CD4-positive, alpha-beta T cell (primary cell): Measurements from ENCODE around the gene CASTOR1. TPM values are rescaled to one million over a fixed set of nuclear protein-coding genes. Genes with fewer than 3 reads are reported as not detected.

ENCODE experiments used
- ATAC-seq: fragments of 200-7000 bp; cut with Tn5 transposase; one replicate; pipeline ENCODE4 v1.10.0; 2022; ENCODE audit warnings: mild to moderate bottlenecking; ENCODE audit not compliant: poor library complexity
- CTCF ChIA-PET: fragments of 350-600 bp; sonication (Branson Sonifier 250); formaldehyde crosslinking; loops from one replicate; lab custom pipeline; 2021; ENCODE audit warnings: antibody characterized with exemption, inconsistent platforms; lab: Charles Lee
- POLR2A ChIA-PET: fragments of 350-600 bp; sonication (Branson Sonifier 250); formaldehyde crosslinking; loops from one replicate; lab custom pipeline; 2021; ENCODE audit warnings: antibody characterized with exemption, inconsistent platforms; lab: Charles Lee
- DNase-seq, 14 experiments: peaks; one replicate each; pipeline ENCODE4 v3.0.0-alpha.2; 2013 to 2020; ENCODE audit warnings: mixed read lengths in 2 of 14
- H3K27ac ChIP-seq, 2 donors: one replicate each; pipeline versions ENCODE4 v1.5.1 to v1.7.0; 2013; ENCODE audit warnings: low read length in 2 of 2, low read depth in 1 of 2, mild to moderate bottlenecking in 1 of 2
- H3K27me3 ChIP-seq, 2 experiments: 1 replicate in 1 of 2; 2 replicates in 1 of 2; pipeline versions ENCODE4 v1.6.1 to v1.7.0; 2013; ENCODE audit warnings: low read length in 2 of 2, control low read depth in 1 of 2, mild to moderate bottlenecking in 1 of 2, moderate library complexity in 1 of 2; ENCODE audit not compliant: insufficient read depth in 2 of 2, control insufficient read depth in 1 of 2
- H3K36me3 ChIP-seq: one replicate; pipeline ENCODE4 v1.6.1; 2013; ENCODE audit warnings: low read length, control low read depth; ENCODE audit not compliant: insufficient read depth
- H3K4me1 ChIP-seq: one replicate; pipeline ENCODE4 v1.6.1; 2013; ENCODE audit warnings: low read length, control low read depth; ENCODE audit not compliant: insufficient read depth
- H3K4me3 ChIP-seq: one replicate; pipeline ENCODE4 v1.5.1; 2013; ENCODE audit warnings: mild to moderate bottlenecking, low read length, moderate library complexity
- H3K9me3 ChIP-seq, 2 experiments: 1 replicate in 1 of 2; 2 replicates in 1 of 2; pipeline versions ENCODE4 v1.6.1 to v1.7.0; 2013; ENCODE audit warnings: low read length in 2 of 2, mild to moderate bottlenecking in 2 of 2, control low read depth in 1 of 2, moderate library complexity in 1 of 2; ENCODE audit not compliant: control insufficient read depth in 1 of 2, insufficient read depth in 1 of 2
- H3K27ac Mint-ChIP-seq: one replicate; pipeline ENCODE4 v1.8.0; 2020; ENCODE audit warnings: mixed read lengths
- H3K27me3 Mint-ChIP-seq: one replicate; pipeline ENCODE4 v1.8.0; 2021; ENCODE audit warnings: mixed read lengths
- H3K36me3 Mint-ChIP-seq: one replicate; pipeline ENCODE4 v1.8.0; 2021; ENCODE audit warnings: low read depth, mixed read lengths
- H3K4me1 Mint-ChIP-seq: one replicate; pipeline ENCODE4 v1.8.0; 2021; ENCODE audit warnings: low read depth, mixed read lengths
- H3K4me3 Mint-ChIP-seq: one replicate; pipeline ENCODE4 v1.8.0; 2020; ENCODE audit warnings: mild to moderate bottlenecking, mixed read lengths
- H3K9me3 Mint-ChIP-seq: one replicate; pipeline ENCODE4 v1.8.0; 2020; ENCODE audit warnings: mixed read lengths
- intact Hi-C, 2 experiments: fragments of 100-400 bp; cut with DNase I in 1 of 2; cut with micrococcal nuclease in 1 of 2; formaldehyde crosslinking; loops; one replicate each; pipeline versions ENCODE4 v1.15.1 to v1.9.0; 2023 to 2025; cut with DNase I, micrococcal nuclease
- total RNA-seq, 174 experiments: library from RNA in 2 of 174; stranded (reverse) in 2 of 174; gene quantifications; one replicate each; pipeline ENCODE4 v1.2.3 and lab custom pipeline; 2021 to 2026
- TF ChIP-seq, protein P1 (sequence below): fragments of 200-600 bp; IDR thresholded peaks from one replicate; pipeline ENCODE4 v1.8.0; 2022; ENCODE audit warnings: antibody characterized with exemption, mild to moderate bottlenecking

CASTOR1 gene
- total RNA-seq, 2 experiments from 2014 or later: 7.9 to 8.8 TPM

GRCh38 chr22:30337461-30337778 is 48.1 kb upstream of the CASTOR1 start:
- Histone ChIP-seq H3K4me3 (no peak overlapping the region), H3K27me3 (no peaks in the 10 kb centered on the region), H3K4me1 (no peaks in the 10 kb centered on the region), H3K9me3 (no peaks in the 10 kb centered on the region), H3K36me3 (peaks cover 97% of the 10 kb centered on the region), H3K27ac (no peak overlapping the region)
- intact Hi-C loops: no loop called here
- Mint-ChIP-seq H3K4me1 (no peaks in the 10 kb centered on the region), H3K36me3 (peaks cover 100% of the 10 kb centered on the region), H3K4me3 (no peak overlapping the region), H3K9me3 (no peaks in the 10 kb centered on the region), H3K27me3 (no peaks in the 10 kb centered on the region), H3K27ac (no peak overlapping the region)
- DNase-seq (no peak), ATAC-seq (no peak)
- POLR2A ChIA-PET: interaction anchor here (1.1 to 2.4 kb wide), 2 partner anchors 11 to 19 kb away, joined by 4 to 8 read pairs; partner anchors contain the start of genes CCDC157, SF3A1 and TBC1D10A
- CTCF ChIA-PET: interaction anchor here (1.3 kb wide), 1 partner anchor 10 kb away, joined by 3 read pairs; no protein-coding TSS in a partner anchor
- TF ChIP-seq, protein P1, sequence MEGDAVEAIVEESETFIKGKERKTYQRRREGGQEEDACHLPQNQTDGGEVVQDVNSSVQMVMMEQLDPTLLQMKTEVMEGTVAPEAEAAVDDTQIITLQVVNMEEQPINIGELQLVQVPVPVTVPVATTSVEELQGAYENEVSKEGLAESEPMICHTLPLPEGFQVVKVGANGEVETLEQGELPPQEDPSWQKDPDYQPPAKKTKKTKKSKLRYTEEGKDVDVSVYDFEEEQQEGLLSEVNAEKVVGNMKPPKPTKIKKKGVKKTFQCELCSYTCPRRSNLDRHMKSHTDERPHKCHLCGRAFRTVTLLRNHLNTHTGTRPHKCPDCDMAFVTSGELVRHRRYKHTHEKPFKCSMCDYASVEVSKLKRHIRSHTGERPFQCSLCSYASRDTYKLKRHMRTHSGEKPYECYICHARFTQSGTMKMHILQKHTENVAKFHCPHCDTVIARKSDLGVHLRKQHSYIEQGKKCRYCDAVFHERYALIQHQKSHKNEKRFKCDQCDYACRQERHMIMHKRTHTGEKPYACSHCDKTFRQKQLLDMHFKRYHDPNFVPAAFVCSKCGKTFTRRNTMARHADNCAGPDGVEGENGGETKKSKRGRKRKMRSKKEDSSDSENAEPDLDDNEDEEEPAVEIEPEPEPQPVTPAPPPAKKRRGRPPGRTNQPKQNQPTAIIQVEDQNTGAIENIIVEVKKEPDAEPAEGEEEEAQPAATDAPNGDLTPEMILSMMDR: no peak

GRCh38 chr22:30336752-30337460 is 47.6 kb upstream of the CASTOR1 start:
- Mint-ChIP-seq H3K27me3 (no peaks in the 10 kb centered on the region), H3K4me1 (no peaks in the 10 kb centered on the region), H3K36me3 (peaks cover 99% of the 10 kb centered on the region), H3K9me3 (no peaks in the 10 kb centered on the region), H3K4me3 (no peak overlapping the region), H3K27ac (no peak overlapping the region)
- Histone ChIP-seq H3K4me3 (no peak overlapping the region), H3K4me1 (no peaks in the 10 kb centered on the region), H3K36me3 (peaks cover 97% of the 10 kb centered on the region), H3K27me3 (no peaks in the 10 kb centered on the region), H3K9me3 (no peaks in the 10 kb centered on the region), H3K27ac (no peak overlapping the region)
- CTCF ChIA-PET: interaction anchor here (1.3 to 1.7 kb wide), 3 partner anchors 10 to 49 kb away, joined by 3 to 4 read pairs (median 3); no protein-coding TSS in a partner anchor
- intact Hi-C loops: no loop called here
- DNase-seq (no peak), ATAC-seq (no peak)
- POLR2A ChIA-PET: interaction anchor here (1.1 to 2.4 kb wide), 2 partner anchors 10 to 20 kb away, joined by 4 to 8 read pairs; partner anchors contain the start of genes CCDC157, SF3A1 and TBC1D10A
- TF ChIP-seq, protein P1: no peak

DNA sequence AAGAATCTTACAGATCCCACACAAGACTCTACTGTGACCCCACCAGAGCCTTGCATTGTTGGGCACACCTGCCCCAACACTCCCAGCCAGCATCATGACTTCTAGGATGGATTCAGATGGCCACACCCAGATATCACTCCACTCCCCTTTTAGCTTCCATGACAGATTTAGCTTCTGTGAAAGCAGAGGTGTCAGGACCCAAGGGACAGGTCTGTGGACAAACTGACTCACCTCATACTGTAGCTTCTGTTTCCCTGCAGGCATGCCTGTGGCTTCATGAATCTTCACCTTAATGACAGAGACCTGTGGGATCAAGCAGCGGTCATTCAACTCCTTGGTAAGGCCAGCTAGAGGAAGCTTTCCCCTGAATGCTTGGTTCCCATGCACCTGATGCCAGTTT is 45.9 kb upstream of the CASTOR1 start:
- POLR2A ChIA-PET: interaction anchor here (0.7 to 1.6 kb wide), 6 partner anchors 21 to 46 kb away, joined by 3 to 6 read pairs (median 3); partner anchors contain the start of genes CASTOR1, CCDC157 and SF3A1
- H3K27me3 Mint-ChIP-seq: no peaks in the 10 kb centered on the region

More for the DNA sequence above, 45.9 kb upstream of the CASTOR1 start:
- intact Hi-C loops: no loop called here
- ATAC-seq: no peak
- no peaks in the 10 kb centered on the region for H3K27me3 ChIP-seq
- no peak for DNase-seq
- Mint-ChIP-seq H3K4me1 (no peaks in the 10 kb centered on the region), H3K9me3 (no peaks in the 10 kb centered on the region), H3K36me3 (peaks cover 96% of the 10 kb centered on the region), H3K27ac (peak overlapping the region; percentile 33), H3K4me3 (no peak overlapping the region)
- no peak overlapping the region for H3K27ac ChIP-seq
- CTCF ChIA-PET: interaction anchor here (1.7 kb wide), 1 partner anchor 10 kb away, joined by 4 read pairs; no protein-coding TSS in a partner anchor
- H3K36me3 ChIP-seq: peaks cover 90% of the 10 kb centered on the region
- no peaks in the 10 kb centered on the region for H3K9me3 ChIP-seq
- no peak overlapping the region for H3K4me3 ChIP-seq
- no peaks in the 10 kb centered on the region for H3K4me1 ChIP-seq
- TF ChIP-seq, protein P1: no peak
